Fibroblast of the conjunctiva (primary cell): ENCODE results near the gene BBS4.

Source experiments
- DNase-seq: peaks from one replicate; pipeline ENCODE4 v3.0.0-alpha.2; 2010; ENCODE audit warnings: low read depth

Gene BBS4

GRCh38 chr15:72766025-72766424 lies 80.0 kb downstream of the BBS4 start:
- no peak for DNase-seq

GRCh38 chr15:72766780-72767179 lies 80.8 kb downstream of the BBS4 start:
- DNase-seq = no peak

- no peak for DNase-seq
Observed at GRCh38 chr15:72770673-72771328, 84.8 kb downstream of the BBS4 start.

- DNase-seq = no peak
Observed at GRCh38 chr15:72771329-72771725, 85.3 kb downstream of the BBS4 start.

- no peak for DNase-seq
Observed at GRCh38 chr15:72774696-72775383, 88.8 kb downstream of the BBS4 start.

GRCh38 chr15:72778796-72779195 lies 92.8 kb downstream of the BBS4 start:
- no peak for DNase-seq

GRCh38 chr15:72781631-72782030 lies 95.6 kb downstream of the BBS4 start:
- DNase-seq = no peak

- no peak for DNase-seq
Observed at GRCh38 chr15:72782274-72783003, 96.4 kb downstream of the BBS4 start.

- no peak for DNase-seq
Observed at GRCh38 chr15:72783004-72783639, 97.1 kb downstream of the BBS4 start.

GRCh38 chr15:72783640-72784455 lies 97.8 kb downstream of the BBS4 start, which contains the start of gene ADPGK:
Gene ADPGK, minus strand, starts transcription at chr15:72783758. Its CDS starts 67 bp downstream, at chr15:72783691.
- DNase-seq = peak; percentile 79

GRCh38 chr15:72784456-72784876 lies 98.5 kb downstream of the BBS4 start:
- no peak for DNase-seq

GRCh38 chr15:72785432-72785831 lies 99.4 kb downstream of the BBS4 start:
- DNase-seq = peak; percentile 4

GRCh38 chr15:72785841-72786240 lies 99.8 kb downstream of the BBS4 start:
- DNase-seq = no peak

GRCh38 chr15:72786242-72786641 lies 100.2 kb downstream of the BBS4 start:
- no peak for DNase-seq

- DNase-seq = no peak
Observed at GRCh38 chr15:72786676-72787345, 100.8 kb downstream of the BBS4 start.

GRCh38 chr15:72787526-72787925 lies 101.5 kb downstream of the BBS4 start:
- no peak for DNase-seq
